NK-92 treated with Interleukin-12 subunit alpha and Interleukin-12 subunit beta, amount 100 ng/mL, for 24 hours (cell line): ENCODE data around the gene ZBTB37.
"Not testable (repeated sequence)": the region's sequence is repeated elsewhere in the genome, so short reads cannot be mapped to it uniquely, and the experiment has no call there.

Experiments used
- DNase-seq: peaks from one replicate; lab custom pipeline; 2025; lab: John Stamatoyannopoulos, UW

ZBTB37 gene

GRCh38 chr1:173913111-173913510, 44.9 kb downstream of the ZBTB37 start:
- no peak for DNase-seq

GRCh38 chr1:173914366-173914871, 46.2 kb downstream of the ZBTB37 start:
- DNase-seq: no peak

DNA sequence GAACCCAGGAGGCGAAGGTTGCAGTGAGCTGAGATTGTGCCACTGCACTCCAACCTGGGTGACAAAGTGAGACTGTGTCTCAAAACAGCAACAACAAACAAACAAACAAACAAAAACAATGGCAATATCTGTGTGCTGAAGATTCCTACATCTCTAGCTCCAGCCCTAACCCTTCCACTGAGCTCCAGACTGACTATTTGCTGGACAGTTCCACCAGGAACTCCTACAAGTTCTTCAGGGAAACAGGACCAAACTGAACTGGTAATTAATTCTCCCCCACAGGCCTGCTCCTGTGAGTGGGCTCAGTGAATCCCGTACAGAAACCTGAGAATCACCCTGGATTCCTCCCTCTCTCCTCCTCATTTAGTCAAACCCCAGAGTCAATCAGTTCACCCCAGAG, 47.4 kb downstream of the ZBTB37 start:
- DNase-seq: no peak

- DNase-seq: no peak
Measured at GRCh38 chr1:173916667-173917066, 48.5 kb downstream of the ZBTB37 start.

GRCh38 chr1:173917149-173917548, 49.0 kb downstream of the ZBTB37 start, which contains the start of gene SERPINC1:
TSS of gene SERPINC1 (minus strand) at chr1:173917327. CDS start at chr1:173917259, 68 bp downstream.
- DNase-seq: no peak

- DNase-seq: no peak
Measured at GRCh38 chr1:173917635-173918493, 49.7 kb downstream of the ZBTB37 start.

DNA sequence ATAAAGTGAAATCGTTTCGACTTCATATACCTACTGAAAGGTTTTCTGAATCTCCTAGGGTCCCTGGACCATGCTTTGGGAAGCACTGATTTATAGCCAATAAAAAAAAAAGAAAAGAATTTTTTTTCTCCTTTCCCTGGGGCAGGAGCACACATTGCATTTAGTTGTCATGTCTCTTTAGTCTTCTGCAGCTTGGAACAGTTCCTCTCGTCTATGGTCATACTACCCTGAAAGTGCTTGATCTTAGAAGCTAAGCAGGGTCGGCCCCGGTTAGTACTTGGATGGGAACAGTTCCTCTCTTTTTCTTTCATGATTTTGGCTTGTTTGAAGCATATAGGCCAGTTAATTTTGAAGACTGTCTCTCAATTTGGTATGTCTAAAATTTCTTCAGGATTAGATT, 52.7 kb downstream of the ZBTB37 start:
- no peak for DNase-seq

GRCh38 chr1:173925306-173926242, 57.4 kb downstream of the ZBTB37 start:
- no peak for DNase-seq

DNA sequence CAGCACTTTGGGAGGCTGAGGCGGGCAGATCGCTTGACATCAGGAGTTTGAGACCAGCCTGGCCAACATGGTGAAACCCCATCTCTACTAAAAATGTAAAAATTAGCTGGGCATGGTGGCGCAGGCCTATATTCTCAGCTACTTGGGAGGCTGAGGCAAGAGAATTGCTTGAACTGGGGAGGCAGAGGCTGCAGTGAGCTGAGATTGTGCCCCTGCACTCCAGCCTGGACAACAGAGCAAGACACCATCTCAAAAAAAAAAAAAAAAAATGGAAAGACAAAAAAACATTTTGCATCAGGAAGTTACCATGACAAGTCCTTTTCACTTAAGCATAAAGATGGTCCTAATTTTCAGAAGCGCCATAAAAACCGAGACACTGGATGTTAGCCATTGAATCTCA, 62.4 kb downstream of the ZBTB37 start:
- DNase-seq: not testable (repeated sequence)

DNA sequence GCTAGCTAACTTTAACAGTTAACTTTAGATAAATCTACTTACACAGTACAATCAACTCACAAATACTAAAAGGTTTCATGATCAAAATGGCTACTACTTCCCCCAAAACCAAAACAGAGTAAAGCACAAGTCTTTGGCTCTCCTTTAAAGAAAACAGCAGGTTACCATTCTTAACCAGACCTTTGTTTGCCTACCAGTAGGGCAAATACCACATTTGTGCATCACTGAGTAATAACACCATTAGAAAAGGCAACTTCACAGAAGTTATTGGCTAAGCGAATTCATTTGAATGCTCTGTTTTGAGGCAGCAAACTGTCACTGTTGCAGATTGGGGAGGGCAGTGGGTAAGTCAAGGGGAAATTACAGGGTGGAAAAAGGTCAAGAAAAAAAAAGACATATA, 66.3 kb downstream of the ZBTB37 start:
- DNase-seq: no peak

DNA sequence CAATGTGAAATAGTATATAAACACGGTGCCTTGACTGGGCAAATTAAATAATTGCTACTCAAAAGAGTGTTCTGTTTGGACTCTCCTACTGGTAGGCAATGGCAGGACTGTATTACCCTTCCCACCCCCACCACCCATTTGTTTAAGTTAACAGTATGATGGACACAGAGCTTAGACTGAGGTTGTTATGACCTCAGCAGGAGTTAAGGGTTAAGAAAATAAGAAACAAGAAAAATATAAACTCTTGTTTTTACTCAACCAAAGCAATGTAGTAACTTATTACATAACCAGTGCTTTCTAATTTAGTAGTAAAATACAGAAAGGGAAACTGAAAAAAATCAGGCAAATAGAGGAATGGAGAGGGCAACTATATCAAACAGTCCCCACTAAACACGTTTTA, 68.9 kb downstream of the ZBTB37 start:
- no peak for DNase-seq

GRCh38 chr1:173946380-173946921, 78.3 kb downstream of the ZBTB37 start:
- no peak for DNase-seq

GRCh38 chr1:173948594-173948993, 80.4 kb downstream of the ZBTB37 start:
- DNase-seq: no peak
